Kidney epithelial cell (primary cell): ENCODE results near the gene IER5. TPM values are rescaled to one million over a fixed set of nuclear protein-coding genes. Genes with fewer than 3 reads are reported as not detected.

Experiments
- DNase-seq: peaks from one replicate; pipeline ENCODE4 v3.0.0-alpha.2; 2010; ENCODE audit warnings: low read depth
- H3K27me3 ChIP-seq: 2 replicates; pipeline ENCODE4 v1.6.0; 2011; ENCODE audit warnings: low read length; ENCODE audit not compliant: control insufficient read depth, insufficient read depth
- H3K36me3 ChIP-seq: 2 replicates; pipeline ENCODE4 v1.5.1; 2011; ENCODE audit warnings: low read length; ENCODE audit not compliant: control insufficient read depth, insufficient read depth
- H3K4me3 ChIP-seq: 2 replicates; pipeline ENCODE4 v1.5.1; 2011; ENCODE audit warnings: low read depth, mild to moderate bottlenecking, control low read depth, low read length
- total RNA-seq: library from RNA; depleted of rRNA; stranded (reverse); fragments of >200 nt; gene quantifications from 2 replicates; pipeline ENCODE4 v1.2.3, GENCODE V29; 2015
- TF ChIP-seq, protein P1 (sequence below): IDR thresholded peaks from 2 replicates; pipeline ENCODE4 v1.5.1; 2011; ENCODE audit warnings: mild to moderate bottlenecking, moderate library complexity, low read length, control low read depth, inconsistent platforms; ENCODE audit not compliant: insufficient read depth, poor library complexity, severe bottlenecking

Gene IER5
- total RNA-seq, 1 donor from 2014 or later, result 21.9 TPM

DNA sequence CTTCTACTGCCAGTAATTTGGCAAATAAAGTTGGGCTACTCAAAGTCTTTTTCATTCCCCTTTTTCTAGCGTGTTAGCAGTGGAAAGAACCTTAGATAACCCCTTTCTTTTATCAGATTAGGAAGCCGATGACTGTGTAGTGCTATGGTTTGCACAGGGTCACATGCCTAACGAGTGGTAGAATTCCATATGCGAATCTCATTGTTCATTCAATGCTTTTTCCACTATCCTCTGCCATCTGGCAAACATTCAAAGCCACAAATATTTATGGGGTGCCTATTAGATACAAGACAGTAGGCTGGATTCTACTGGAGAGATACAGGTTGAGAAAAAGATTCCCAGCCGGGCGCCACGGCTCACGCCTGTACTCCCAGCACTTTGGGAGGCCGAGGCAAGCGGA lies 14.9 kb upstream of the IER5 start:
- no peak for DNase-seq
- TF ChIP-seq, protein P1, sequence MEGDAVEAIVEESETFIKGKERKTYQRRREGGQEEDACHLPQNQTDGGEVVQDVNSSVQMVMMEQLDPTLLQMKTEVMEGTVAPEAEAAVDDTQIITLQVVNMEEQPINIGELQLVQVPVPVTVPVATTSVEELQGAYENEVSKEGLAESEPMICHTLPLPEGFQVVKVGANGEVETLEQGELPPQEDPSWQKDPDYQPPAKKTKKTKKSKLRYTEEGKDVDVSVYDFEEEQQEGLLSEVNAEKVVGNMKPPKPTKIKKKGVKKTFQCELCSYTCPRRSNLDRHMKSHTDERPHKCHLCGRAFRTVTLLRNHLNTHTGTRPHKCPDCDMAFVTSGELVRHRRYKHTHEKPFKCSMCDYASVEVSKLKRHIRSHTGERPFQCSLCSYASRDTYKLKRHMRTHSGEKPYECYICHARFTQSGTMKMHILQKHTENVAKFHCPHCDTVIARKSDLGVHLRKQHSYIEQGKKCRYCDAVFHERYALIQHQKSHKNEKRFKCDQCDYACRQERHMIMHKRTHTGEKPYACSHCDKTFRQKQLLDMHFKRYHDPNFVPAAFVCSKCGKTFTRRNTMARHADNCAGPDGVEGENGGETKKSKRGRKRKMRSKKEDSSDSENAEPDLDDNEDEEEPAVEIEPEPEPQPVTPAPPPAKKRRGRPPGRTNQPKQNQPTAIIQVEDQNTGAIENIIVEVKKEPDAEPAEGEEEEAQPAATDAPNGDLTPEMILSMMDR, result no peak

DNA sequence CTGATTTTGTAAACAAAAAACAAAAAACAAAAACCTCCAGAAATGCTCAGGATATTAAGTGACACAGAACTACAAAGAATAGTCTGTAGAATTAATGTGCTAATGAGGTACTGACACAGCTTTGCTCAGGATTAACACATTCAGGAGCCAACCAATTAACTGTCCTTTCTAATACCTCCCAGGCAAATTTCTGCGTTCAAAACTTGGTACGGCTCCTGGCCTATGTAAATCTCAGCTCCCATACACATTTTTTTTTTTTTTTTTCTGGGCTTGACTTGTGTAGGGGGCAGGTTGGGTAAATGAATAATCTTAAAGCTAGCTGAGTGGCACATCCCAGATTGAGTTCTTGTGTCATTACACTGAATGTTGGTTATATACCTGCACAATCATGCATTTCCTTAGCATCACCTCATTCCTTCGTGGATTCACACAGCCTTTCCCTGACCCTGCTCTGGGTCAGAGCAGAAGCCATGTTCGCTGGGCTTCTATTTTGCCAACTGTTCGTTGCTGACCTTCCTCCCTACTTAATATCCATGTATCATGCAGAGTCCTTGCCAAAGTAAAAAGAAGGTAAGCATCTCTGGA lies 12.6 kb upstream of the IER5 start:
- no peaks in the 10 kb centered on the region for H3K27me3 ChIP-seq
- TF ChIP-seq, protein P1, result no peak
- DNase-seq, result no peak

More for the DNA sequence above, 14.9 kb upstream of the IER5 start:
- H3K4me3 ChIP-seq, result no peak overlapping the region
- no peaks in the 10 kb centered on the region for H3K36me3 ChIP-seq
- H3K27me3 ChIP-seq, result no peaks in the 10 kb centered on the region

DNA sequence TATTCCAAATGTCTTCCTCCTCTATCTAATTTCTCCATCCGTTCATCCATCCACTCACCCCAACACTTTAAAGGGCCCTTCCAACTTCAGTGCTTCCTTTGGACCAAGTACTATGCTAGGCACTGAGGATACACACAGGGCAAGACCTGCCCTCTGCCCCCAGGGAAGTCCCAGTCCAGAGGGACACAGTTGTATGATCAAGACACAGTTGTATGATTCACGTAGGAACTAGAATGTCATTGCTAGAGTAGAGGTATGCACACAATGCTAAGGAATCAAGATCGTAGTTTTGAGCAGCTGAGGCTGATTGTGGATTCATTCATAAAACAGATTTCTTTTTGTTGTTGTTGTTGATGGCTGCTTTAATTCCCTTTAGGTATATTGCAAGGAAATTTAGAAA lies 11.6 kb upstream of the IER5 start:
- Histone ChIP-seq H3K27me3 (no peaks in the 10 kb centered on the region), H3K36me3 (no peaks in the 10 kb centered on the region), H3K4me3 (no peak overlapping the region)
- TF ChIP-seq, protein P1, result no peak
- DNase-seq, result no peak

More for the DNA sequence above, 12.6 kb upstream of the IER5 start:
- no peaks in the 10 kb centered on the region for H3K36me3 ChIP-seq
- H3K4me3 ChIP-seq, result no peak overlapping the region

DNA sequence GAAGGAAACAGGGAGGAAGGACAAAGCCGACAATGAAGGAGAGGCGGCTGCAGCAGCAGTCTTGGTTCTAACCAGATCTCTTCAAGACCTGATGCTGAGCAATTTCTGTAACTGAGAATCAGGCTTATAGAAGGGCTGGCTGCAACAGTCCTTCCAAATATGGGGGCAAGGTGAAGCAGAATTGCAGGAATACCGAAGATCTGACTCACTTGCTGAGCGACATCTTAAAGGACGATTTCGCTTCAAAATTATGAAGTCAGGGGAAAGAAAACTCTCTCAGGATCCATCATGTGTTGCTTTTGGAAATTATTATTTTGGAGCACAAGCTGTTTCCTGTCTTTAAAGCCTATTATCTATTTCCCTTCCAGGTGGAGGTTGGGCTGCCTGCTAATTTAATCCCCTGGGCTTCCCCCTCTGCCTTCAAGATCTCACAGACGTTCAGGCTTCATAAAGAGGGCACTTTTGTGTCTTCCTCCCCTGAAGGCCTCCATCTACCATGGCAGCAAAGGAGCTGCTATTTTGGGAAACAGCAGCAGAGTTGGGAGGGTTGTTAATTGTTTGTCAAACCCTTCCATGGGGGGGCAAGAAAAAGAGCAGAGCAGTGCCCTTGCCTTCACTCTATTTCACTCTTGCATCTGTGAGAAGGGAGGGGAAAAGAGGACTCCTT lies 10.8 kb upstream of the IER5 start:
- TF ChIP-seq, protein P1, result no peak
- no peak for DNase-seq
- Histone ChIP-seq H3K27me3 (no peaks in the 10 kb centered on the region), H3K36me3 (no peaks in the 10 kb centered on the region), H3K4me3 (no peak overlapping the region)

DNA sequence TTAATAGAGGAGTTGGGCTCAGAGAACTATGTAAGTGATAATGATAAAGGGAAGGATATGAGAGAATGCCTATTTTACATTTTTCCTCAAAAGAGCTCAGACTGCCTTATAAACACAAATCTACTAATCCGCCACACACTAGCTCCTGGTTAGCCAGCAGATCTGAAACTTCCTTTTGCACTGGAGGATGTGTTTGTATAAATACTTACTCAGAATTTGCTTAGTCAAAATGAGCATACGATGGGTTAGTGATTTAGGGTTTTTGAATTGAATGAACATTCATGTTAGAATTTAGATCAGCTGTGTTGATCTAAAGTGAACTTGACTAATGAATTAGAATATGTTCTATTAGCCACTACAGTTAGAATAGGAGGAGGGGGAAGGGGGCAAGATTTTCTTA lies 9.1 kb upstream of the IER5 start:
- H3K36me3 ChIP-seq, result no peaks in the 10 kb centered on the region
- H3K4me3 ChIP-seq, result no peak overlapping the region
- no peak for DNase-seq
- H3K27me3 ChIP-seq, result no peaks in the 10 kb centered on the region
- TF ChIP-seq, protein P1, result no peak

DNA sequence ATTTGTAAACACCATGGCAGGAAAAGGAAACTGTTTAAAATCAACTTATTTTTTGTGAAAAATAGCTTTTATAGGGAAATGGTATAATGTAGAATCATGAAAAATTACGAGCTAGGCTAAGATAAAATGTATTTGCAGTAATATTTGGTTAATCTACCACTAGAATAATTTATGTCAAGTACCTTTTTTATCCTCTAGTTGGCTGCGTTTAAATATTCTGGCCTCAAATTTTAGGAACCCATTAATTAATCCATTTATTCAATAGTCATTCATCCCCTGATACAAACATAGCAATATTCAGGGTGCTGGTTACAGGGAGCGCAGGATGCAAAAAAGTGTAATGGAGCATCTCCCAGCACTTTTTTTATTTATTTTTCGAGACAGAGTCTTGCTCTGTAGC lies 8.6 kb upstream of the IER5 start:
- Histone ChIP-seq H3K27me3 (no peaks in the 10 kb centered on the region), H3K36me3 (no peaks in the 10 kb centered on the region), H3K4me3 (no peak overlapping the region)
- TF ChIP-seq, protein P1, result no peak
- DNase-seq, result no peak
